D721Med (cell line): ENCODE results near the gene GGTLC2.
"Not testable (repeated sequence)": the region's sequence is repeated elsewhere in the genome, so short reads cannot be mapped to it uniquely, and the experiment has no call there.

ENCODE experiments used
- DNase-seq: peaks from one replicate; pipeline ENCODE4 v3.0.0; 2011; ENCODE audit warnings: low spot score; ENCODE audit not compliant: insufficient read length
- FAIRE-seq: peaks from 2 replicates; lab custom pipeline; 2011; peaks lifted over from hg19 to GRCh38; lab: Jason Lieb, UNC
- TF ChIP-seq, protein P1 (sequence below): IDR thresholded peaks from 2 replicates; pipeline ENCODE4 v1.5.1; 2012; ENCODE audit warnings: mild to moderate bottlenecking, control low read depth; ENCODE audit not compliant: insufficient read depth; ENCODE audit errors: missing control alignments

Gene GGTLC2

DNA sequence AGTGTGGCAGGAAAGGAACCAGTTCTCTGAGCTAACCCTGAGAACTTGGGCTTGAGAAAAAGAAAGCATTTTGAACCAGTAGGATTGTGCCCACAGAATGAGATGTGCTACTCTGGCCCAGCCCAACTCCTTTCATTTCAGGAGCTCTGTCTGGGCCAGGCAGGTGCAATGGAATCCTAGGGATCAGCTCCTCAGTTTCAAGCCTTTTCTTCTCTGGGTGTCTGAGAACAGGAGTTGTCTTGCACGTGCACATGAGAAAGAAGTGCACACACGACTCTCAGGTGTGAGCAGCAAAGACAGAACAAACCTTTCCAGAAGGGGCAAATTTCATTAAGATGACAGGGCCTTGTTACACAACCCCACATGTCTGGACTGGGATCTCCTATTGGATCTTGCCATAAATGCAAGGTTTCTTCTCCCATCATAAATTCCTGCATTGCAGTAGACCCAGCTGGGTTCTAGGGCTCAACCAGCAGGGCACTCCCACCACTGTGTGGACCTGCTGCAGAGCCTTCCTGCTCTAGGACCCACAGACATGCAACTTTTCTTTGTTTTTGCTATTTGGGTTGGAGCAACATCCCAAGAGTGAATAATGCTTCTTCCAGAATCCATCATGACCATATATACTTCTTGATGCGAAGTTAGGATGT is 24.5 kb upstream of the GGTLC2 start:
- TF ChIP-seq, protein P1, sequence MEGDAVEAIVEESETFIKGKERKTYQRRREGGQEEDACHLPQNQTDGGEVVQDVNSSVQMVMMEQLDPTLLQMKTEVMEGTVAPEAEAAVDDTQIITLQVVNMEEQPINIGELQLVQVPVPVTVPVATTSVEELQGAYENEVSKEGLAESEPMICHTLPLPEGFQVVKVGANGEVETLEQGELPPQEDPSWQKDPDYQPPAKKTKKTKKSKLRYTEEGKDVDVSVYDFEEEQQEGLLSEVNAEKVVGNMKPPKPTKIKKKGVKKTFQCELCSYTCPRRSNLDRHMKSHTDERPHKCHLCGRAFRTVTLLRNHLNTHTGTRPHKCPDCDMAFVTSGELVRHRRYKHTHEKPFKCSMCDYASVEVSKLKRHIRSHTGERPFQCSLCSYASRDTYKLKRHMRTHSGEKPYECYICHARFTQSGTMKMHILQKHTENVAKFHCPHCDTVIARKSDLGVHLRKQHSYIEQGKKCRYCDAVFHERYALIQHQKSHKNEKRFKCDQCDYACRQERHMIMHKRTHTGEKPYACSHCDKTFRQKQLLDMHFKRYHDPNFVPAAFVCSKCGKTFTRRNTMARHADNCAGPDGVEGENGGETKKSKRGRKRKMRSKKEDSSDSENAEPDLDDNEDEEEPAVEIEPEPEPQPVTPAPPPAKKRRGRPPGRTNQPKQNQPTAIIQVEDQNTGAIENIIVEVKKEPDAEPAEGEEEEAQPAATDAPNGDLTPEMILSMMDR: no peak

DNA sequence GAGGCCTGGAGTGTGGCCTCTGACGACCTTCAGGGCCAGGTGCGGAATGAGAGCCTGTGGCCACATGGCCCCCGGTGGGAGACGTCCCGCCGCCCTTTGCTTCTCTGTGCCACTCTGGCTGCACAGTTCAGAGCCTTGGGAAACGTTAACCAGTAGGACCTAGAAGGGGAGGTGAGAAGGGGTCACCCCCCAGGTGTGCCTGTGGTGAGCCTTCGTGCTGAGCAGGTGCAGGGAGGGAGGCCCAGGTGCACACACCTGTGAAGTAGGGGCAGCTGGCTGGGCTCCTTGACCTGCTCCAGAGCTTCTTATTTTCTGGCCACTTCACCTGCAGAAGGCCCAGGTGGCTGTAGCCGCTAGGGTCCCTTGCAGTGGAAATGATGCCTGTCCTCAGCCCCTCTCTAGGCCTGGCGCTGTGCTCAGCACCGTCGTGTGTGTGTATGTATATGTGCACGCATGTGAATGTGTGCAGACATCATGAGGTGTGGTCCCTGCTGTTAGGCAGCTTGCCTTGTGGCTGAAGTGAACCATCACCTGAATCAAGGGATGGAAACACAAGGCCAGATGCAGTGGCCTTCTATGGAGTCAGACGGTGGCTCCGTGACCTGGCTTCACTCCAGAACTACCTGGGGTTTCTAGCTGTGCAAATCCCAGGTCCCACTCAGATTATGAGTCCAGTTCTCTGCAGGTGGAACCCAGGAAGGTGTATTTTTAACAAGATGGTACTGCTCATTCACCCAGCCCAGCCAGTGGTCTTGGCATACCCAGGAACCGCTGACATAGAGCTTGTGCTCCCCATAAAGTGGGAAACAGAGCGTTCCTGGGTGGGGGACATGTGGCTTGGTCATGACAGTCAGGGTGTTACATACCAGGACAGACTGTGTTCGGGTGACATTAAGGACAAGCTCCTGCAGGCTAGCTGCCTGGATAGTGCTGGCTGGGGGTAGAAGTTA is 15.6 kb upstream of the GGTLC2 start:
- not testable (repeated sequence) for FAIRE-seq, DNase-seq

More for the DNA sequence above, 24.5 kb upstream of the GGTLC2 start:
- DNase-seq: no peak
- no peak for FAIRE-seq

DNA sequence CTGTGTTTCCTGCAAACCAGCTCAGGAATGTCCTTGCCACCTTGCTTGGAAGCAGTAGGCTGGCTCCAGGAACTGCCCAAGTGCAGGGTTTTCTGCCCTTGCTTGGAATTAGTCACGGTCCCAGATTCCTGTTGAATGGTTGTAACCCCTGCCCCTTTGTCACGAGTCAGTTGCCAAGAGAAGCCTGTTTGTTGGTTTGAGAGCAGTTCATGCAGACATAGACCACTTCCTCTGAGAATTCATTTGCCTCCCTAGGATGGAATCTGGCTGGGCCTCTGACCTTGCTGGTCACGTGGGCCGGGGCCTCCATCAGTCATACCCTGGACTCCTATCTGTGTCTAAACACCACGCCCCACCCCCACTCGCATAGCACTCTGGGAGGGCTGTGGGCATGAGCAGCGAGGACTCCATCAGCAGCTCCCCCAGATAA is 13.2 kb upstream of the GGTLC2 start:
- DNase-seq, FAIRE-seq: not testable (repeated sequence)

DNA sequence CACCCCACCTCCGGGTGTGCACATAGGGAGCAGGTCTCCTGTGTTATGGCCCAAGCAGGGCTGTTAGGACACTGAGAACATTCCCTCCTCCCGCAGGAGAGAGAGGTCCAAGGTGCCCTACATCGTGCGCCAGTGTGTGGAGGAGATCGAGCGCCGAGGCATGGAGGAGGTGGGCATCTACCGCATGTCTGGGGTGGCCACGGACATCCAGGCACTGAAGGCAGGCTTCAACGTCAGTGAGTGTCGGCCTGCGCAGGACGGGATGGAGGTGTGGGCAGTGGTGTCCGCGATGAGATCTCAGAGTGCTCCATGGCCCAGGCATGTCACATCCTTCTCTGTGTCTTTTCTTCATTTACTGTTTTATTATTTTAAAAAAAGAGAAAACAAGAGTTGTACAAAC is 12.2 kb upstream of the GGTLC2 start:
- not testable (repeated sequence) for DNase-seq, FAIRE-seq

DNA sequence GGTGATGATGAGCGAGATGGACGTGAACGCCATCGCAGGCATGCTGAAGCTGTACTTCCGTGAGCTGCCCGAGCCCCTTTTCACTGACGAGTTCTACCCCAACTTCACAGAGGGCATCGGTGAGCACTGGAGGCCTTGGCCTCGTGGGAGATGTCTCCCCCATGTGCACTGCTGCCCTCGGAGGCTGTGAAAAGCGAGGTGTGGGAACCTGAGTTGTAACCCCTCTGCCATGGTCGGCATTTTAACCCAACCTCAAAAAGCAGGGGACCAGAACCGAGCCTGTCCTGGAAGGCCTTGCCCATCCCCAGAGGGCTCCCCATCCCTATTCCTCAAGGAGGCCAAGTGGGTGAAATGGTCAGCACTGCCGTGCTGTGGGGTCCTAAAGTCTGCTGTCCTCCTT is 10.9 kb upstream of the GGTLC2 start:
- not testable (repeated sequence) for FAIRE-seq, DNase-seq

DNA sequence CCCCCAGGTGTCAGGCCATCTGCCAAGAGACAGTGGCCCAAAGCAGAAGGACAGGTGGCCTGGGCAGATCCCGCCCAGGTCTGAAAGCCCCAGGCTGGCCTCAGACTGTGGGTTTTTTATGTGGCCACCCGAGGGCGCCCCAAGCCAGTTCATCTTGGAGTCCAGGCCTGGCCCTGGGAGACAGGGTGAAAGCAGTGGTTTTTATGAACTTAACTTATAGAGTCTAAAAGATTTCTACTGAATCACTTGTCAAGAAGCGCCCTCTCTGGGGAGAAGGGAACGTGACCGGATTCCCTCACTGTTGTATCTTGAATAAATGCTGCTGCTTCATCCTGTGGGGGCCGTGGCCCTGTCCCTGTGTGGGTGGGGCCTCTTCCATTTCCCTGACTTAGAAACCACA is 8.2 kb upstream of the GGTLC2 start:
- DNase-seq, FAIRE-seq: not testable (repeated sequence)
- TF ChIP-seq, protein P1: peak; percentile 24

DNA sequence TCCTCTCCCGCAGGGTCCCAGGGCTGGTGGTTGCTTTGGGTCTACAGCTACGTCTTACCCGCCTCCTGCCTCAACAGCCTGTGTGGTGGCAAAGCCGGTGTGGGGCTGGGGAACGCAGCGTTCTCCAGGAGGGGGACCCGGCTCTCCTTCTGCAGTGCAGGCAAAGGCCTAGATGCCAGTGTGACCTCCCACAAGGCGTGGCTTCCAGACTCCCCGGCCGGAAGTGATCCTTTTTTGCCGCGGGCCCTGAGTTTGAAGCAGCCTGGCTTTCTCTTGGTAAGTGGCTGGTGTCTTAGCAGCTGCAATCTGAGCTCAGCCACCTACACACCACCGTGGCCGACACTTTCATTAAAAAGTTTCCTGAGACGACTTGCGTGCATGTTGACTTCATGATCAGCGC is 6.1 kb upstream of the GGTLC2 start:
- not testable (repeated sequence) for FAIRE-seq, DNase-seq

DNA sequence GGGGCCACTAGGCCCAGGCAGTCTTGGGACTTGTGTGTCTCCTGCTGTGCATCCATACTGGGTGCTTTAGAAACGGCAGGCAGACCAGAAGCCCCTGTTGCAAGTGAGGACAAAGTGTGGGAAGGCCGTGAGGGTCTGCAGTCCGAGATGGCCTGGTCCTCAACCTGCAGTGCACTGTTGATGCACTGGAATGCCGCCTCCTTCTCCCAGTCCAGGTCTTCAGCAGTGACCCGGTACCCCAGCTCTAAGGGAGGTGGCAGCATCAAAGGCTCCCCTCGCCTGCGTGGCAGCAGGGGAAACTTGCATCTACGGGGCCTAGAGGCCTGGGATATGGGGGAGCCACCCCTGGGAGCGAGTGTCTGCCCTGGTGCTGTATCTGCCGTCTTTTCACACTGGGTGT is 2.2 kb upstream of the GGTLC2 start:
- FAIRE-seq: not testable (repeated sequence)

DNA sequence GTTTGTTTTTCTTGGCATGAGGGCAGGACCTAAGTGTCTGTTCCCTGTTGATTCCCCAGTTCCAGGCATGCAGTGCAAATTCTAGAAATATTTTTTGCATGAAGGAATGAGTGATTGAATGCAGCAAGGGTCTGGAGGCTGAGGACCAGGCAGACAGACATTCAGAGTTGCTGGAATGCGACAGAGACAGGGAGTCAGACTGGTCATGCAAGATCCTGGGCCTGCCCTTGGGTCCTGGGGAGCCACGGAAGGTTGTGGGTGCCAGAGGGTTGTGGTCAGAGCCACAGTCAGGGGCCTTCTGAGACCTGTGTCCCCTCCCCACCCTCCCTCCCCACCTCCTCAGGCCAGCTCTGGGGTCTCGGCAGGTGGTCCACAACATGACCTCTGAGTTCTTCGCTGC is 1.6 kb downstream of the GGTLC2 start:
- not testable (repeated sequence) for FAIRE-seq, DNase-seq

More for the DNA sequence above, 2.2 kb upstream of the GGTLC2 start:
- DNase-seq: not testable (repeated sequence)

DNA sequence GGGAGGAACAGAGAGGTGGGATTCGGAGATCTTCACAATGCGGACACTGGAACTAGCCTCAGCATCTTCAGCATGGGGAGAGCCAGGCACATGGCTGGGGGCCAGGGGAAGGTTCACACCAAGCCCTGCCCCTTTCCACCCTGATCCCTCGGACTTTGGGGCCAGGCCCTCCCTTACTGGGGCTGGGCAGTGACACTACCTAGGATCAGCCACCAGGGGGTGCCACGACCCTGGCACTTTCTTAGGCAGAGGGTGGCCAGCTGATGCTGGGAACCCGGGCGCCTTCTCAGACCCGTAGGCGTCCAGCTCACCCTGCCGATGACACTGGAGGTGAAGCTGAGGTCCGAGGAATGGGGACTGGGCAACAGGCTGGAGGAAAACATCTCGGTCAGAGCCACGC is 3.5 kb downstream of the GGTLC2 start:
- not testable (repeated sequence) for DNase-seq, FAIRE-seq

DNA sequence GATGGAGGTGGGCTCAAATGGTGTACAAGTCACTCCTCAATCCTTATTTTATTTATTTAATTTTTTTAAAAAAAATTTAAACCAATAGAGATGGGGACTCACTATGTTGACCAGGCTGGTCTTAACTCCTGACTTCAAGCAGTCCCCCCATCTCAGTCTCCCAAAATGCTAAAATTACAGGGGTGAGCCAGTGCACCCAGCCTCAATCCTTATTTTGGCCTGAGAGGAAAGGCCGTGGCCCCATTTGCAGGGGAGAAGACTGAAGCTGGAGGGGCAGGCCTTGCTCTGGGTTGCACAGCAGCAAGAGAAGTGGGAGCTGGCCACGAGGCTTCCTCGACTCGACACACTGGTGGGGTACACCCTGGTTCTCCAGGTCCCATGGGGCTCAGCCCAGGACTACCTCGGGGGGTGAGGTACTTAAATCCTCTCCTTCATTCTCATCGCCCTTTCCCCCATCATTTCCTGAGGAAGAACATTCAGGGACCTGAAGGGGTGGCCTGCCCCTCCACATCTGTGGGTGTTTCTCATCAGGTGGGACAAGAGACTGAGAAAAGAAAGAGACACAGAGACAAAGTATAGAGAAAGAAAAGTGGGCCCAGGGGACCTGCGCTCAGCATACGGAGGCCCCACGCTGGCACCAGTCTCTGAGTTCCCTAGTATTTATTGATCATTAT is 4.6 kb downstream of the GGTLC2 start:
- FAIRE-seq, DNase-seq: not testable (repeated sequence)

DNA sequence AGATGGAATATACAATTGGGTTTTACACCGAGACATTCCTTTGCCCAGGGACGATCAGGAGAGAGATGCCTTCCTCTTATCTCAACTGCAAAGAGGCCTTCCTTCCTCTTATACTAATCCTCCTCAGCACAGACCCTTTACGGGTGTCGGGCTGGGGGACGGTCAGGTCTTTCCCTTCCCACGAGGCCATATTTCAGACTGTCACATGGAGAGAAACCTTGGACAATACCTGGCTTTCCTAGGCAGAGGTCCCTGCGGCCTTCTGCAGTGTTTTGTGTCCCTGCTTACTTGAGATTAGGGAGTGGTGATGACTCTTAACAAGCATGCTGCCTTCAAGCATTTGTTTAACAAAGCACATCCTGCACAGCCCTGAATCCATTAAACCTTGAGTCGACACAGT is 5.3 kb downstream of the GGTLC2 start:
- not testable (repeated sequence) for FAIRE-seq, DNase-seq

DNA sequence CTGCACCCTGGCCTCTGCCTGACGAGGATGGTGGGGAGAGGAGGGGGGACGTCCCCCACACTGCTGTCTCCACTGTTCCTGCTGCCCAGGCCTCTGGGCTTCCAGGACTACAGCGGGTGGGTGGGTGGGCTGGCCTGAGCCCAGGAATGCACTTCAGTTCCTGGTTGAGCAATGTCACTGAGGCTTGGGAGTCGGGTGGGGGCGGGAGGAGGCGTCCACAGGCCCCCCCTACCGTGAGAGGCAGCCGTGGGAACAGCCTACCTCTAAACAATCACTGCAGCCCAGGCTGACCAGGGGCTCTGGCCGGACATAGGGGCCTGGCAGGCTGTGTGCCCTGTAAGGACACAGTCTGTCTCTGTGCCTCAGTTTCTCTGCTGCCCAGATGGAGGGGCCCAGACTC is 6.0 kb downstream of the GGTLC2 start:
- not testable (repeated sequence) for DNase-seq, FAIRE-seq

DNA sequence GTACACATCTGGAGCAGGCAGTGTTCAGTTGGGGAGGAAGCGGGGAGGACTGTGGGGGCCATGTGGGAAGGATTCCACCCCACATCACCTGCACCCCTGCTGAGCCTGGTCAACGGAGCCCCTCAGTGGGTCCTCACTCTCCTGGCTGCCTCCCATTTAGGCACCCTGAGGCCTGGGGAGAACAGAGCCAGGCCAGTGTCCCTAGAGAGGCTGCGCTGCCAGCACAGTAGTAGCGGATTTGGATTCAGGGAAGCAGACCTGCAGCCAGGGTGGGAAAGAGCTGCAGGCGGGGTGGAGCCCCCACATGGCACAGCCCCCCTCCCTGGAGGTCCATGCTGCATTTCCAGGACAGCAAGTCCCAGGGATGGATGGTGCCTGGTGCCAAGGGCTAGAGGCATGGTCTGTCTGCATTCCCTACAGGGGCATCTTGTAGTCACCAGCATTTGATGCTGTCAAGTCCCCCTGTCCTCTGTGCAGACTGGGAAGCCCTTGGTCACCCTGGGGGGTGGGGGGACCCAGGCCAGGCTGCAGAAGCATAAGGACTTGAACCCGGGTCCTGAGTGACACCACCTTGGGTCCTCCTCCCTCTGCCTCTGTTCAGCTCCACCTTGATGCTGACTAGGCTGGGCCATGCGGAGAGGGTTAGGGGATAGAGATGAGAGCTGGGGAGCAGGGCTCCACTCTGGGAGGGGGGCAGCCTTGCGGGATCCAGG is 6.5 kb downstream of the GGTLC2 start:
- not testable (repeated sequence) for FAIRE-seq

DNA sequence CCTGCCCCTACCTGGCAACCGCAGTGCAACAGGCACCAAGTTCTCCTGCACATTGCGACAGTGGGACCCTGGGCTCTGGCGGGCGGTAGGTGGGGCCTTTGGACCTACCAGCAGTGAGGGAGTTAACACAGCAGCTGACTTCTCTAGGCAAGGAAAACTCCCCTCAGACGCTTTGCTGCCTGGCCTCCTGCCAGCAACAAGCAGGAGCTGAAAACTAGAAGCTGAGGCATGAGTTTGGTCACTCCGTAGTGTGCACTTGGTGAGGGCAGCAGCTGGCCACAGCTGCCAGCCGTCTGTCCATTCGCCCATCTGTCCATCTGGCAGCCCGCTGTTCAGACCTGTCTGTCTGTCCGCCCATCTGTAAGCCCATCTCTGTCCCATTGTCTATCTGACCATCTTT is 7.2 kb downstream of the GGTLC2 start:
- not testable (repeated sequence) for DNase-seq, FAIRE-seq

More for the DNA sequence above, 6.5 kb downstream of the GGTLC2 start:
- not testable (repeated sequence) for DNase-seq

DNA sequence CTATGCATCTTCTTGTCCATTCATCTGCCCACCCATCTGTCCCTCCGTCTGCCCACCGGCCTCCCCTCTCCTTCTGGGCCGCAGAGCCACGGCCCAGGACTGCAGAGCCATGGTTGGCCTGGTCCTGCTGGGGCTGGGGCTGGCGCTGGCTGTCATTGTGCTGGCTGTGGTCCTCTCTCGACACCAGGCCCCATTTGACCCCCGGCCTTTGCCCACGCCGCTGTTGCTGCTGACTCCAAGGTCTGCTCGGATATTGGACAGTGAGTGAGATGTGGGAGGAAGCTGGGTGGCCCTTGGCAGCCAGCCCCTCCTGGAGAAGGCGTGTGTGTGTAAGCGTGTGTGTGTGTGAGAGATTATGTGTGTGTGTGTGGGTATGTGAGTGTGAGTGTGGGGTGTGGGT is 7.7 kb downstream of the GGTLC2 start:
- DNase-seq, FAIRE-seq: not testable (repeated sequence)
